ENCODE results near the gene ZNF777. TPM values are rescaled to one million over a fixed set of nuclear protein-coding genes. Genes with fewer than 3 reads are reported as not detected.

The ZNF777 gene
- total and polyA plus RNA-seq, 2 of the 4 experiments (the other 2 are of a cell fraction): 3.2 to 6.5 TPM

GRCh38 chr7:149450821-149451220 lies 10.0 kb downstream of the ZNF777 start:
- no CpG with 5 or more reads among the region's 10 CpGs for WGBS, 2 experiments (ENCODE audit: extremely low coverage in 2 of 2, insufficient read length in 1 of 2)

More at GRCh38 chr7:149450821-149451220, 10.0 kb downstream of the ZNF777 start:
- peaks cover 12 to 19% of the 10 kb centered on the region in 2 experiments; a peak in 3 of 4 replicates for H3K79me1 ChIP-seq (ENCODE audit: low read depth in 1 of 2, low read length in 2 of 2)
- H4K5ac ChIP-seq (ENCODE audit: low read depth, low read length): no peak overlapping the region
- no peak overlapping the region for H3K23ac ChIP-seq (ENCODE audit: low read depth, low read length)
- peaks cover 2% of the 10 kb centered on the region; the same call in 1 of the 2 replicates for H3K9me1 ChIP-seq (ENCODE audit: insufficient read depth, low read length)
- in situ Hi-C loops (cut with MboI; ENCODE audit: low sequenced_read_pairs) (no loop called here), intact Hi-C loops (cut with micrococcal nuclease) (no loop called here), dilution Hi-C loops (cut with HindIII; ENCODE audit: low sequenced_read_pairs, unreplicated experiment) (no loop called here)
- BruUV-seq (replicated peaks): no TSS peak
- H2BK5ac ChIP-seq (ENCODE audit: low read depth, low read length, poor library complexity, severe bottlenecking): no peak overlapping the region
- no peak overlapping the region for H2AFZ ChIP-seq (replicated peaks; ENCODE audit: low read length, poor library complexity)
- CTCF ChIA-PET: no interaction called here
- no peaks in the 10 kb centered on the region for H3K9me3 ChIP-seq (ENCODE audit: control insufficient read depth, insufficient read depth, low read length)
- no peak overlapping the region for H3K56ac ChIP-seq (ENCODE audit: extremely low read depth, insufficient read depth, low read length)
- no peak overlapping the region for H3K14ac ChIP-seq (replicated peaks; ENCODE audit: low read depth, low read length)
- no peak overlapping the region for H4K8ac ChIP-seq (ENCODE audit: low read depth in 2 of 2, low read length in 2 of 2)
- ATAC-seq (ENCODE audit: low read depth): no peak
- no peak overlapping the region for H4K91ac ChIP-seq (ENCODE audit: insufficient read depth, low read depth, low read length)
- no peak overlapping the region for H2AK5ac ChIP-seq (ENCODE audit: low read depth, low read length)
- no peaks in the 10 kb centered on the region for H3K27me3 ChIP-seq (ENCODE audit: control insufficient read depth, insufficient read depth, low read length)
- H3K4me3 ChIP-seq (ENCODE audit: insufficient read depth, low read depth, low read length): no peak overlapping the region
- no peak overlapping the region for H3K4ac ChIP-seq (ENCODE audit: low read depth, low read length)
- no peak overlapping the region for H3K4me2 ChIP-seq (ENCODE audit: low read depth, low read length)
- no peak for DNase-seq
- no peak overlapping the region for H2BK15ac ChIP-seq (ENCODE audit: low read depth, low read length)
- H3K36me3 ChIP-seq (ENCODE audit: control insufficient read depth, insufficient read depth, low read length): peaks cover 71% of the 10 kb centered on the region
- no peak overlapping the region for H3K9ac ChIP-seq (ENCODE audit: low read depth, low read length)
- H3K27ac ChIP-seq (ENCODE audit: insufficient read depth, low read length): no peak overlapping the region
- POLR2A ChIA-PET (ENCODE audit: unreplicated experiment): no interaction called here
- TF ChIP-seq BHLHE40 (IDR thresholded peaks at IDR 0.05; ENCODE audit: low read depth, low read length): no peak
- no peak for TF ChIP-seq RFX5 (IDR thresholded peaks at IDR 0.05; ENCODE audit: low read depth, low read length)
- no peak for TF ChIP-seq NFE2L2 (IDR thresholded peaks at IDR 0.05; ENCODE audit: low read depth, low read length)
- TF ChIP-seq RCOR1 (IDR thresholded peaks at IDR 0.05; ENCODE audit: insufficient replicate concordance, low read length): no peak
- no peak for TF ChIP-seq MXI1 (IDR thresholded peaks at IDR 0.05; ENCODE audit: borderline replicate concordance, low read depth, low read length)
- TF ChIP-seq, protein P1, sequence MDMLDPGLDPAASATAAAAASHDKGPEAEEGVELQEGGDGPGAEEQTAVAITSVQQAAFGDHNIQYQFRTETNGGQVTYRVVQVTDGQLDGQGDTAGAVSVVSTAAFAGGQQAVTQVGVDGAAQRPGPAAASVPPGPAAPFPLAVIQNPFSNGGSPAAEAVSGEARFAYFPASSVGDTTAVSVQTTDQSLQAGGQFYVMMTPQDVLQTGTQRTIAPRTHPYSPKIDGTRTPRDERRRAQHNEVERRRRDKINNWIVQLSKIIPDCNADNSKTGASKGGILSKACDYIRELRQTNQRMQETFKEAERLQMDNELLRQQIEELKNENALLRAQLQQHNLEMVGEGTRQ (IDR thresholded peaks at IDR 0.05; ENCODE audit: low read depth, low read length): no peak
- TF ChIP-seq MAZ (IDR thresholded peaks at IDR 0.05; ENCODE audit: borderline replicate concordance, low read depth, low read length): no peak
- no peak for TF ChIP-seq ELK1 (IDR thresholded peaks at IDR 0.05; ENCODE audit: borderline replicate concordance, low read depth, low read length)
- no peak for TF ChIP-seq CEBPB (IDR thresholded peaks at IDR 0.05; ENCODE audit: low read depth, low read length)
- TF ChIP-seq RAD21 (IDR thresholded peaks at IDR 0.05; ENCODE audit: low read length): no peak
- H4K20me1 ChIP-seq (ENCODE audit: insufficient read depth, low read length): no peaks in the 10 kb centered on the region; the same call in 1 of the 2 replicates
- H2BK20ac ChIP-seq (ENCODE audit: low read depth, low read length): no peak overlapping the region
- no peaks in the 10 kb centered on the region for H3K4me1 ChIP-seq (ENCODE audit: control insufficient read depth, insufficient read depth, low read length)
- H2AK9ac ChIP-seq (replicated peaks; ENCODE audit: low read depth, low read length, poor library complexity): no peak overlapping the region
- no peak overlapping the region for H3K18ac ChIP-seq (ENCODE audit: low read depth, low read length)
- no peak overlapping the region for H2BK120ac ChIP-seq (ENCODE audit: low read depth, low read length)

Measured in IMR-90 (cell line).